Stimulated activated CD8-positive, alpha-beta memory T cell treated with anti-CD3 and anti-CD28 coated beads, Interleukin-12 subunit alpha, Interleukin-12 subunit beta, amount 100 ng/mL, for 1 hour (primary cell): ENCODE measurements around the gene INO80.

Source experiments
- DNase-seq: peaks from one replicate; pipeline ENCODE4 v3.0.0-alpha.2; 2020; ENCODE audit warnings: low read depth

The INO80 gene

GRCh38 chr15:41001524-41002214, 114.4 kb downstream of the INO80 start:
- no peak for DNase-seq

- DNase-seq, result no peak
Measured at GRCh38 chr15:40999190-40999589, 116.9 kb downstream of the INO80 start.

- no peak for DNase-seq
Measured at GRCh38 chr15:40995656-40996055, 120.4 kb downstream of the INO80 start.

- no peak for DNase-seq
Measured at GRCh38 chr15:40992825-40993224, 123.3 kb downstream of the INO80 start.

- DNase-seq, result no peak
Measured at GRCh38 chr15:40992241-40992741, 123.8 kb downstream of the INO80 start.

- DNase-seq, result no peak
Measured at GRCh38 chr15:40991355-40991754, 124.7 kb downstream of the INO80 start.

- DNase-seq, result no peak
Measured at GRCh38 chr15:40990789-40991188, 125.3 kb downstream of the INO80 start.

GRCh38 chr15:40990080-40990479, 126.0 kb downstream of the INO80 start:
- DNase-seq, result no peak

GRCh38 chr15:40988156-40988555, 127.9 kb downstream of the INO80 start:
- no peak for DNase-seq

GRCh38 chr15:40986820-40987219, 129.3 kb downstream of the INO80 start:
- no peak for DNase-seq

GRCh38 chr15:40985541-40986330, 130.3 kb downstream of the INO80 start:
- DNase-seq, result no peak

- no peak for DNase-seq
Measured at GRCh38 chr15:40984964-40985363, 131.1 kb downstream of the INO80 start.

- no peak for DNase-seq
Measured at GRCh38 chr15:40984406-40984805, 131.7 kb downstream of the INO80 start.

GRCh38 chr15:40982855-40983254, 133.2 kb downstream of the INO80 start:
- DNase-seq, result no peak

- DNase-seq, result no peak
Measured at GRCh38 chr15:40981186-40981585, 134.9 kb downstream of the INO80 start.

- no peak for DNase-seq
Measured at GRCh38 chr15:40978562-40978961, 137.5 kb downstream of the INO80 start.

GRCh38 chr15:40978141-40978540, 137.9 kb downstream of the INO80 start:
- DNase-seq, result no peak

GRCh38 chr15:40976819-40977218, 139.3 kb downstream of the INO80 start:
- no peak for DNase-seq

- DNase-seq, result no peak
Measured at GRCh38 chr15:40974879-40975278, 141.2 kb downstream of the INO80 start.

- no peak for DNase-seq
Measured at GRCh38 chr15:40969363-40969762, 146.7 kb downstream of the INO80 start.

GRCh38 chr15:40968290-40969085, 147.6 kb downstream of the INO80 start:
- DNase-seq, result no peak

GRCh38 chr15:40964634-40965033, 151.4 kb downstream of the INO80 start:
- DNase-seq, result no peak

GRCh38 chr15:40964006-40964405, 152.1 kb downstream of the INO80 start:
- no peak for DNase-seq
